Measurements from ENCODE around the gene TRIM39. TPM values are rescaled to one million over a fixed set of nuclear protein-coding genes. Genes with fewer than 3 reads are reported as not detected.

Gene TRIM39
- polyA plus RNA-seq, 1 of the 3 experiments (the other 2 are of a cell fraction) = 6.5 TPM

- peaks cover 97% of the 10 kb centered on the region for H3K79me2 ChIP-seq (ENCODE audit: insufficient read depth)
- DNase-seq = no peak
- no peaks in the 10 kb centered on the region for H3F3A ChIP-seq (replicated peaks; ENCODE audit: insufficient read depth)
- H4K20me1 ChIP-seq (ENCODE audit: insufficient read depth) = peaks cover 69% of the 10 kb centered on the region
- ChIA-PET POLR2A (no interaction called here), CTCF (no interaction called here)
- H3K9me2 ChIP-seq = no peaks in the 10 kb centered on the region
- H3K36me3 ChIP-seq (replicated peaks in 1 of 2; ENCODE audit: control insufficient read depth in 1 of 2, insufficient read depth in 2 of 2, low read length in 1 of 2) = peaks cover 23 to 66% of the 10 kb centered on the region in 2 experiments
- H3K27me3 ChIP-seq (ENCODE audit: insufficient read depth) = no peaks in the 10 kb centered on the region
- H3K27ac ChIP-seq (ENCODE audit: low read depth in 2 of 2, low read length in 1 of 2) = no peak overlapping the region
- WGBS (ENCODE audit: low lambda C conversion rate) = 96% methylated on average over 2 of the region's 2 CpGs
- no peak for TF ChIP-seq TAF1 (IDR thresholded peaks at IDR 0.05; ENCODE audit: borderline replicate concordance, low read depth, low read length)
- TF ChIP-seq REST (IDR thresholded peaks at IDR 0.05; ENCODE audit: low read depth, low read length) = no peak
- TF ChIP-seq EP300 (IDR thresholded peaks at IDR 0.05; ENCODE audit: borderline replicate concordance in 1 of 2, low read depth in 1 of 2, low read length in 1 of 2) = no peak
- no peak for TF ChIP-seq USF1 (IDR thresholded peaks at IDR 0.05; ENCODE audit: borderline replicate concordance, low read depth)
- TF ChIP-seq FOSL2 (IDR thresholded peaks at IDR 0.05; ENCODE audit: borderline replicate concordance, low read depth) = no peak
- no peak for TF ChIP-seq ZBTB33 (IDR thresholded peaks at IDR 0.05; ENCODE audit: borderline replicate concordance, low read depth)
- no peak for TF ChIP-seq NFIC (IDR thresholded peaks at IDR 0.05; ENCODE audit: borderline replicate concordance)
- TF ChIP-seq RFX5 (IDR thresholded peaks at IDR 0.05; ENCODE audit: low read length) = no peak
- TF ChIP-seq TEAD4 (IDR thresholded peaks at IDR 0.05; ENCODE audit: borderline replicate concordance, insufficient read depth) = no peak
- TF ChIP-seq MAX (IDR thresholded peaks at IDR 0.05; ENCODE audit: low read depth) = no peak
- no peak for TF ChIP-seq SMC3 (IDR thresholded peaks at IDR 0.05; ENCODE audit: low read depth, low read length)
- TF ChIP-seq POLR2AphosphoS5 (IDR thresholded peaks at IDR 0.05; ENCODE audit: low read depth, low read length) = no peak
- TF ChIP-seq FOXJ3 (CRISPR knock-in tag; IDR thresholded peaks at IDR 0.05) = no peak
- no peak for TF ChIP-seq USF2 (IDR thresholded peaks at IDR 0.05; ENCODE audit: borderline replicate concordance, low read depth, low read length)
- no peak for TF ChIP-seq IRF3 (IDR thresholded peaks at IDR 0.05; ENCODE audit: low read depth, low read length)
- no peak for TF ChIP-seq EZH2phosphoT487 (IDR thresholded peaks at IDR 0.05; ENCODE audit: borderline replicate concordance, low read depth)
- no peak for TF ChIP-seq RAD21 (IDR thresholded peaks at IDR 0.05; ENCODE audit: low read length)
- TF ChIP-seq TCF12 (IDR thresholded peaks at IDR 0.05) = no peak
- no peak for TF ChIP-seq JUND (IDR thresholded peaks at IDR 0.05)
- no peak for TF ChIP-seq SIN3A (IDR thresholded peaks at IDR 0.05; ENCODE audit: borderline replicate concordance, low read depth, low read length)
- H3K9ac ChIP-seq = no peak overlapping the region
- no peaks in the 10 kb centered on the region for H3K9me3 ChIP-seq
- no peak overlapping the region for H3K4me3 ChIP-seq (ENCODE audit: low read depth in 2 of 2, low read length in 1 of 2)
- H3K4me1 ChIP-seq (ENCODE audit: control insufficient read depth in 1 of 2, insufficient read depth in 2 of 2, low read depth in 1 of 2, low read length in 1 of 2) = peaks cover 0 to under 1% of the 10 kb centered on the region in 2 experiments; a peak in 1 of 4 replicates
- H3K4me2 ChIP-seq = no peak overlapping the region
- no peak overlapping the region for H2AFZ ChIP-seq (ENCODE audit: low read depth)
Measured at GRCh38 chr6:30312266-30312665, 14.5 kb upstream of the TRIM39 start.

Data from SK-N-SH (cell line).